Kidney (tissue), 14 donors: ENCODE results near the gene OCEL1. TPM values are rescaled to one million over a fixed set of nuclear protein-coding genes. Genes with fewer than 3 reads are reported as not detected.

Source experiments
- DNase-seq, 5 donors: peaks; one replicate each; pipeline ENCODE4 v3.0.0-alpha.2; 2013 to 2020
- FAIRE-seq: peaks from 2 replicates; lab custom pipeline; 2012; peaks lifted over from hg19 to GRCh38; lab: Jason Lieb, UNC
- H3K27ac ChIP-seq, 2 donors: one replicate each; pipeline ENCODE4 v1.7.0; 2013; ENCODE audit warnings: low read depth in 2 of 2, low read length in 2 of 2, inconsistent platforms in 1 of 2
- H3K27me3 ChIP-seq: one replicate; pipeline ENCODE4 v1.7.1; 2013; ENCODE audit warnings: low read length, inconsistent platforms; ENCODE audit not compliant: control insufficient read depth, insufficient read depth
- H3K36me3 ChIP-seq, 3 donors: one replicate each; pipeline versions ENCODE4 v1.7.0 to v1.7.1; 2013; ENCODE audit warnings: low read length in 3 of 3, control low read depth in 1 of 3, inconsistent platforms in 1 of 3; ENCODE audit not compliant: insufficient read depth in 3 of 3, control insufficient read depth in 2 of 3
- H3K4me1 ChIP-seq, 3 donors: one replicate each; pipeline versions ENCODE4 v1.7.0 to v1.7.1; 2013; ENCODE audit warnings: low read length in 3 of 3, inconsistent platforms in 1 of 3, low read depth in 1 of 3; ENCODE audit not compliant: control insufficient read depth in 2 of 3, insufficient read depth in 2 of 3
- H3K4me3 ChIP-seq, 3 donors: one replicate each; pipeline versions ENCODE4 v1.7.0 to v1.8.1; 2013; ENCODE audit warnings: low read length in 3 of 3, control low read depth in 1 of 3, inconsistent platforms in 1 of 3
- H3K9ac ChIP-seq, 3 donors: one replicate each; pipeline versions ENCODE4 v1.7.0 to v1.7.1; 2013; ENCODE audit warnings: low read length in 3 of 3, control low read depth in 1 of 3, inconsistent platforms in 1 of 3
- H3K9me3 ChIP-seq, 3 donors: one replicate each; pipeline versions ENCODE4 v1.7.0 to v1.7.1; 2013; ENCODE audit warnings: low read length in 3 of 3, control low read depth in 1 of 3, inconsistent platforms in 1 of 3; ENCODE audit not compliant: control insufficient read depth in 2 of 3, insufficient read depth in 1 of 3
- intact Hi-C: fragments of 100-400 bp; cut with DNase I; formaldehyde crosslinking; loops from one replicate; pipeline ENCODE4 v1.11.1; 2022
- polyA plus RNA-seq: library from polyadenylated mRNA; stranded (reverse); fragments of 350-450 nt; fragmentation: Illumina TruSeq; extraction: RNeasy Lipid Tissue Mini Kit (QIAGEN cat#74804); gene quantifications from one replicate; pipeline ENCODE4 v1.2.3, GENCODE V29; 2014; ENCODE audit warnings: low read depth, low replicate concordance; ENCODE audit not compliant: insufficient read depth
- total RNA-seq: library from RNA; stranded (reverse); fragmentation: NEBNext Ultra II Directional; extraction: Animal tissue kit (Norgen Biotek cat#: 25700); gene quantifications from one replicate; pipeline ENCODE4 v1.2.1, GENCODE V29; 2021
- TF ChIP-seq, protein P1 (sequence below): IDR thresholded peaks from 3 replicates; pipeline ENCODE4 v1.5.1; 2012; ENCODE audit warnings: mild to moderate bottlenecking, moderate library complexity, borderline replicate concordance; ENCODE audit not compliant: insufficient read depth; ENCODE audit errors: extremely low read depth
- donor health status: control.
- donor health status: control.
- donor health status: control.
- donor health status: control.
- donor health status: control.
- donor health status: DM: yes; HTN: yes; CAD: no.
- donor health status: Normal renal cell carcinoma (clear cell type).

The OCEL1 gene
- total and polyA plus RNA-seq, 2 donors from 2014 or later = 35.3 to 80.1 TPM

DNA sequence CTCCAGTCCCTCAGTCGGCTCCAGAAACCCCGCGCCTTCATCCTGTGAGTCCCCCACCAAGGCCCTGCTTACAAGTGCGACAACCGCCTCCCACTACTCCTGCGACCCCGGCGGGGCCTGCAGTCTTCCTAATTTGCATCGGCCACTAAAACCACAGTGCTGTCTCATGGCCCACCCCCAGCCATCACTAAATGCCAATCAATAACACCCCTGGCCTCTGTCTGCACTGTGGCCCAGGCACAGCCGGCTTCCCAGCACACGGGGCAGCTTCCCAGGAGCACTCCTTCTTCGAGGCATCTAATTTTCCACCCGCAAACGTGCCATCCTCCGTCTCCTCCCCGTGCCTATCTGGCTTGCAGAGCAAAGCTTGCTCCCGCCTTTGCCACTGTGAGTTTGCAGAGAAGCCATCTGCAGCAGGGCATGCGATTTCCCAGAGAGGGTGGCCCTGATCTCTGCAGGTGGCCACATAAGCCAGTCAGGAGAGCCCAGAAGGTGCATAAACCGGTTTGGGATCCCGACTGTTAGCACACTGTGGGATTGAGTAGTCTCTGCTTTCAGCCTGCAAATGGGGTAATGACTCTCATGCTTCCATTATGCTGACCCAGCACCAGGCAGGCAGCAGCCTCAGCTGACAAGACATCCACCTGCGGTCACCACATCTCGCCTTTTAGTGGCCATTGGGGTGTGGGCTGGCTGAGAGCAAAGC is 44.9 kb upstream of the OCEL1 start:
- intact Hi-C loops = no loop called here
- Histone ChIP-seq H3K9me3 (no peaks in the 10 kb centered on the region), H3K27ac (no peak overlapping the region), H3K4me1 (no peaks in the 10 kb centered on the region), H3K36me3 (peaks cover 2 to 7% (median 4%) of the 10 kb centered on the region in 3 donors), H3K27me3 (no peaks in the 10 kb centered on the region), H3K9ac (no peak overlapping the region), H3K4me3 (no peak overlapping the region)
- no peak for FAIRE-seq
- no peak for DNase-seq
- TF ChIP-seq, protein P1, sequence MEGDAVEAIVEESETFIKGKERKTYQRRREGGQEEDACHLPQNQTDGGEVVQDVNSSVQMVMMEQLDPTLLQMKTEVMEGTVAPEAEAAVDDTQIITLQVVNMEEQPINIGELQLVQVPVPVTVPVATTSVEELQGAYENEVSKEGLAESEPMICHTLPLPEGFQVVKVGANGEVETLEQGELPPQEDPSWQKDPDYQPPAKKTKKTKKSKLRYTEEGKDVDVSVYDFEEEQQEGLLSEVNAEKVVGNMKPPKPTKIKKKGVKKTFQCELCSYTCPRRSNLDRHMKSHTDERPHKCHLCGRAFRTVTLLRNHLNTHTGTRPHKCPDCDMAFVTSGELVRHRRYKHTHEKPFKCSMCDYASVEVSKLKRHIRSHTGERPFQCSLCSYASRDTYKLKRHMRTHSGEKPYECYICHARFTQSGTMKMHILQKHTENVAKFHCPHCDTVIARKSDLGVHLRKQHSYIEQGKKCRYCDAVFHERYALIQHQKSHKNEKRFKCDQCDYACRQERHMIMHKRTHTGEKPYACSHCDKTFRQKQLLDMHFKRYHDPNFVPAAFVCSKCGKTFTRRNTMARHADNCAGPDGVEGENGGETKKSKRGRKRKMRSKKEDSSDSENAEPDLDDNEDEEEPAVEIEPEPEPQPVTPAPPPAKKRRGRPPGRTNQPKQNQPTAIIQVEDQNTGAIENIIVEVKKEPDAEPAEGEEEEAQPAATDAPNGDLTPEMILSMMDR = no peak

DNA sequence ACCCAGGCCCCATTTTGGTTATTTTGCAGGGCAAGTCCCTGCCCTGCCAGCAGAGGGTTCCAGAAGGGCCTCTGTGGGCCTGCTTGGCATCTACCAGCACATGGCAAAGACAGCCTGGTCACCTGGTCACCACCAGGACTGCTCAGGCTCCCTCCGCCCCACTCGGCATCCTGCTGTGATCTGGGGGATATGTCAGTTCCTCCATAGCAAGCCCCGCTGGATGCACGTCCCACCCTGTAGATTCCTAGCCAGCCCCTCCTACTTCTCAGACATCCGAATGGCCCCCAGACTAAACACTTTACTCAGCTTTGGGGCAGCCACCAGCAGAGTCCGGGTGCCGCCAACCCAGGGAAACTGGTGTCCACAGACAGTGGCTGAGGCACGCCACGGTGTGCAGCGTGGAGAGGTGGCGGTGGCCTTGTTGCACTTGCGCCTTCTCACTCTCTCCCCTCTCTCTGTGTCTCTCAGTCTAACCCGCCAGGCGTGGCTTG is 42.7 kb upstream of the OCEL1 start:
- Histone ChIP-seq H3K27ac (no peak overlapping the region), H3K27me3 (no peaks in the 10 kb centered on the region), H3K36me3 (peaks cover 2 to 8% (median 7%) of the 10 kb centered on the region in 3 donors), H3K9me3 (no peaks in the 10 kb centered on the region), H3K4me1 (no peaks in the 10 kb centered on the region), H3K9ac (no peak overlapping the region), H3K4me3 (no peak overlapping the region)
- FAIRE-seq = no peak
- TF ChIP-seq, protein P1 = no peak
- DNase-seq = no peak
- intact Hi-C loops = no loop called here

DNA sequence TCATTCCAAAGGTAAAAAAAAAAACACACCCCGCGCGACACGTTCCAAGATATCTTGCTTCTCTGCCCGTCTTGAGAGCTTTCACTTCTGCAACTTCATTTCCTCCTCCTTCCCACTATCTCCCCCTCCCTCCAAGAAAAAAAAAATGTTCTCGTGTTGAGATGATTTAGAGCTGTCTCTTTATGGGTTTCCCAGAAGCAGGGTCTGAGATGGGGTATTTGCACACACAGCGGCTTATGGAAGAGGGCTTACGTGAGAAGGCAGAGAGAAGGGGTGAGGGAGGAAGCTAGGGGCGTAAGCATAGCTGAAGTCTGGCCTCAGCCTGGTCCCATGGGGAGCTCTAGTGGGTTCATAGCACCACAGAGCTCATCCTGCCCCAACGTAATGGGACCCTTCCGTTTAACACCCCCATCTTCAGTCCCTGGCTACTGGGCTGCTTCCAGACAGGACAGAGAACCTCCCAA is 42.1 kb upstream of the OCEL1 start:
- TF ChIP-seq, protein P1 = no peak
- Histone ChIP-seq H3K4me3 (no peak overlapping the region), H3K9ac (no peak overlapping the region), H3K27ac (no peak overlapping the region), H3K27me3 (no peaks in the 10 kb centered on the region), H3K36me3 (peaks cover 2 to 8% (median 7%) of the 10 kb centered on the region in 3 donors), H3K9me3 (no peaks in the 10 kb centered on the region), H3K4me1 (no peaks in the 10 kb centered on the region)
- intact Hi-C loops = no loop called here
- FAIRE-seq = no peak
- DNase-seq = no peak
